Measurements from ENCODE around the gene BRD1. TPM values are rescaled to one million over a fixed set of nuclear protein-coding genes. Genes with fewer than 3 reads are reported as not detected.

Gene BRD1
- total RNA-seq, 1 experiment from 2014 or later: 31.3 TPM

- CTCF ChIA-PET: no interaction called here
- no peak overlapping the region for H3K4me2 ChIP-seq (ENCODE audit: low read length)
- no peaks in the 10 kb centered on the region for H3K79me2 ChIP-seq (ENCODE audit: insufficient read depth, low read length)
- BruUV-seq (replicated peaks): no TSS peak
- POLR2A ChIA-PET: no interaction called here
- RAD21 ChIA-PET (ENCODE audit: low non-redundant PET in 1 of 2, low total read pairs in 2 of 2, uncharacterized antibody in 2 of 2, unreplicated experiment in 2 of 2): no interaction called here
- no peaks in the 10 kb centered on the region for H4K20me1 ChIP-seq (ENCODE audit: insufficient read depth)
- no peak overlapping the region for H2AFZ ChIP-seq (ENCODE audit: low read depth, low read length, poor library complexity, severe bottlenecking)
- H3K36me3 ChIP-seq (ENCODE audit: control insufficient read depth in 1 of 2, insufficient read depth in 2 of 2, low read length in 2 of 2): no peaks in the 10 kb centered on the region
- no peak overlapping the region for H3K9ac ChIP-seq (ENCODE audit: low read length)
- no peak overlapping the region for H3K4me3 ChIP-seq (replicated peaks in 1 of 2; ENCODE audit: low read depth in 1 of 2, low read length in 2 of 2)
- H3K9me3 ChIP-seq (ENCODE audit: control insufficient read depth in 1 of 2, insufficient read depth in 1 of 2, low read depth in 1 of 2, low read length in 2 of 2): no peaks in the 10 kb centered on the region
- no peaks in the 10 kb centered on the region for H3K27me3 ChIP-seq (ENCODE audit: insufficient read depth, low read length)
- H3K27ac ChIP-seq (ENCODE audit: low read depth, low read length): no peak overlapping the region
- no peaks in the 10 kb centered on the region for H3K9me2 ChIP-seq (ENCODE audit: insufficient read depth)
- no peaks in the 10 kb centered on the region for H3K4me1 ChIP-seq (ENCODE audit: control insufficient read depth in 1 of 2, insufficient read depth in 2 of 2, low read length in 2 of 2)
- DNase-seq (ENCODE audit: low read depth, low spot score) (no peak), ATAC-seq (0 out of 2 replicates have a peak, but pooled peaks have one; percentile 28)
- no peak for TF ChIP-seq FOSL1 (IDR thresholded peaks at IDR 0.05; ENCODE audit: low read depth)
- TF ChIP-seq ATF3 (IDR thresholded peaks at IDR 0.05): no peak
- TF ChIP-seq SP1 (IDR thresholded peaks at IDR 0.05; ENCODE audit: low read depth): no peak
- no peak for TF ChIP-seq POLR2A (IDR thresholded peaks at IDR 0.05; ENCODE audit: borderline replicate concordance, extremely low read depth, insufficient read depth, insufficient read length)
- no peak for TF ChIP-seq POLR2AphosphoS5 (IDR thresholded peaks at IDR 0.05; ENCODE audit: low read depth, low read length)
- no peak for TF ChIP-seq MAX (IDR thresholded peaks at IDR 0.05)
- no peak for TF ChIP-seq EZH2 (IDR thresholded peaks at IDR 0.05)
- TF ChIP-seq, protein P1, sequence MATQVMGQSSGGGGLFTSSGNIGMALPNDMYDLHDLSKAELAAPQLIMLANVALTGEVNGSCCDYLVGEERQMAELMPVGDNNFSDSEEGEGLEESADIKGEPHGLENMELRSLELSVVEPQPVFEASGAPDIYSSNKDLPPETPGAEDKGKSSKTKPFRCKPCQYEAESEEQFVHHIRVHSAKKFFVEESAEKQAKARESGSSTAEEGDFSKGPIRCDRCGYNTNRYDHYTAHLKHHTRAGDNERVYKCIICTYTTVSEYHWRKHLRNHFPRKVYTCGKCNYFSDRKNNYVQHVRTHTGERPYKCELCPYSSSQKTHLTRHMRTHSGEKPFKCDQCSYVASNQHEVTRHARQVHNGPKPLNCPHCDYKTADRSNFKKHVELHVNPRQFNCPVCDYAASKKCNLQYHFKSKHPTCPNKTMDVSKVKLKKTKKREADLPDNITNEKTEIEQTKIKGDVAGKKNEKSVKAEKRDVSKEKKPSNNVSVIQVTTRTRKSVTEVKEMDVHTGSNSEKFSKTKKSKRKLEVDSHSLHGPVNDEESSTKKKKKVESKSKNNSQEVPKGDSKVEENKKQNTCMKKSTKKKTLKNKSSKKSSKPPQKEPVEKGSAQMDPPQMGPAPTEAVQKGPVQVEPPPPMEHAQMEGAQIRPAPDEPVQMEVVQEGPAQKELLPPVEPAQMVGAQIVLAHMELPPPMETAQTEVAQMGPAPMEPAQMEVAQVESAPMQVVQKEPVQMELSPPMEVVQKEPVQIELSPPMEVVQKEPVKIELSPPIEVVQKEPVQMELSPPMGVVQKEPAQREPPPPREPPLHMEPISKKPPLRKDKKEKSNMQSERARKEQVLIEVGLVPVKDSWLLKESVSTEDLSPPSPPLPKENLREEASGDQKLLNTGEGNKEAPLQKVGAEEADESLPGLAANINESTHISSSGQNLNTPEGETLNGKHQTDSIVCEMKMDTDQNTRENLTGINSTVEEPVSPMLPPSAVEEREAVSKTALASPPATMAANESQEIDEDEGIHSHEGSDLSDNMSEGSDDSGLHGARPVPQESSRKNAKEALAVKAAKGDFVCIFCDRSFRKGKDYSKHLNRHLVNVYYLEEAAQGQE (IDR thresholded peaks at IDR 0.05; ENCODE audit: low read depth): no peak
- no peak for TF ChIP-seq SIN3A (IDR thresholded peaks at IDR 0.05; ENCODE audit: low read depth)
- no peak for TF ChIP-seq RAD21 (IDR thresholded peaks at IDR 0.05; ENCODE audit: low read depth)
- intact Hi-C loops (cut with micrococcal nuclease): no loop called here
Observed at GRCh38 chr22:49754696-49755630, 72.7 kb downstream of the BRD1 start.
